HepG2 (cell line): ENCODE data around the gene PRR11. TPM values are rescaled to one million over a fixed set of nuclear protein-coding genes. Genes with fewer than 3 reads are reported as not detected.

ENCODE experiments used
- ATAC-seq: fragments of 200-7000 bp; cut with Tn5 transposase; 3 replicates; pipeline ENCODE4 v1.9.1; 2020; ENCODE audit warnings: mild to moderate bottlenecking, moderate library complexity
- BruUV-seq: library from RNA; stranded (reverse); fragments of 400-500 nt; replicated peaks from 2 replicates; lab custom pipeline; 2021; lab: Mats Ljungman, UMichigan
- CTCF ChIA-PET: fragments of 300-600 bp; formaldehyde crosslinking; extraction: SDS; loops from one replicate; lab custom pipeline; 2021; ENCODE audit warnings: low total read pairs, inconsistent platforms, low intra/inter-chr PET ratio; lab: Yijun Ruan, JAX
- POLR2A ChIA-PET: fragments of 350-600 bp; sonication (Branson Sonifier 250); formaldehyde crosslinking; loops from one replicate; lab custom pipeline; 2020; ENCODE audit warnings: antibody characterized with exemption, inconsistent platforms; lab: Yijun Ruan, JAX
- DNase-seq: peaks from one replicate; pipeline ENCODE4 v3.0.0-alpha.2; 2015; ENCODE audit warnings: low spot score
- FAIRE-seq: peaks from 3 replicates; lab custom pipeline; 2011; peaks lifted over from hg19 to GRCh38; lab: Jason Lieb, UNC
- H2AFZ ChIP-seq: one replicate; pipeline ENCODE4 v1.6.1; 2011; ENCODE audit warnings: low read length, inconsistent platforms
- H3K27ac ChIP-seq: fragments of 300-600 bp; 3 replicates; pipeline ENCODE4 v1.8.0; 2011; ENCODE audit warnings: mixed run types, mild to moderate bottlenecking, mixed read lengths, low read length, inconsistent platforms; ENCODE audit not compliant: insufficient read depth; ENCODE audit errors: extremely low read length
- H3K27me3 ChIP-seq, 2 experiments: fragments of 200-600 bp in 1 of 2; 2 replicates in 1 of 2; 3 replicates in 1 of 2; pipeline versions ENCODE4 v1.6.0 to v1.8.0; 2011; ENCODE audit warnings: low read length in 2 of 2, mild to moderate bottlenecking in 2 of 2, moderate library complexity in 2 of 2, inconsistent platforms in 1 of 2; ENCODE audit not compliant: insufficient read depth in 2 of 2, control insufficient read depth in 1 of 2
- H3K36me3 ChIP-seq, 2 experiments: fragments of 200-600 bp in 1 of 2; replicated peaks in 1 of 2; 2 replicates in 1 of 2; 3 replicates in 1 of 2; pipeline versions ENCODE4 v1.5.1 to v1.8.0; 2011; ENCODE audit warnings: low read length in 2 of 2, inconsistent platforms in 1 of 2; ENCODE audit not compliant: insufficient read depth in 2 of 2, control insufficient read depth in 1 of 2
- H3K4me1 ChIP-seq: 2 replicates; pipeline ENCODE4 v1.5.1; 2012; ENCODE audit warnings: low read length, inconsistent platforms; ENCODE audit not compliant: insufficient read depth
- H3K4me2 ChIP-seq: 2 replicates; pipeline ENCODE4 v1.6.0; 2011; ENCODE audit warnings: low read depth, low read length, inconsistent platforms
- H3K4me3 ChIP-seq, 3 experiments: fragments of 200-600 bp in 1 of 3; sonication (generic), shearing (Covaris generic) in 1 of 3; replicated peaks in 1 of 3; 2 replicates each; pipeline ENCODE4 v1.5.1; 2011 to 2016; ENCODE audit warnings: low read length in 3 of 3, inconsistent platforms in 2 of 3, low read depth in 2 of 3, mild to moderate bottlenecking in 2 of 3, control low read depth in 1 of 3, mixed read lengths in 1 of 3; ENCODE audit not compliant: insufficient read depth in 1 of 3
- H3K79me2 ChIP-seq: one replicate; pipeline ENCODE4 v1.6.1; 2011; ENCODE audit warnings: low read length, inconsistent platforms; ENCODE audit not compliant: insufficient read depth
- H3K9ac ChIP-seq: 2 replicates; pipeline ENCODE4 v1.6.0; 2011; ENCODE audit warnings: mild to moderate bottlenecking, low read depth, low read length, inconsistent platforms; ENCODE audit not compliant: insufficient read depth
- H3K9me3 ChIP-seq: 2 replicates; pipeline ENCODE4 v1.5.1; 2012; ENCODE audit warnings: mild to moderate bottlenecking, low read length
- H4K20me1 ChIP-seq: 2 replicates; pipeline ENCODE4 v1.6.0; 2011; ENCODE audit warnings: inconsistent platforms, mild to moderate bottlenecking, low read length, moderate library complexity; ENCODE audit not compliant: insufficient read depth
- HHEX ChIP-seq: IDR thresholded peaks from 2 replicates; pipeline ENCODE4 v1.6.1; 2016; ENCODE audit warnings: control low read depth
- JUNB ChIP-seq: sonication (generic); formaldehyde crosslinking; IDR thresholded peaks from 2 replicates; pipeline ENCODE4 v1.8.0; 2022; ENCODE audit warnings: missing genetic modification reagents, mild to moderate bottlenecking, borderline replicate concordance
- MTF2 ChIP-seq: sonication (generic); formaldehyde crosslinking; IDR thresholded peaks from 2 replicates; pipeline ENCODE4 v1.5.0; 2020; ENCODE audit warnings: missing genetic modification reagents, borderline replicate concordance
- NFE2L2 ChIP-seq: fragments of 150-350 bp; IDR thresholded peaks from 2 replicates; pipeline ENCODE4 v1.6.1; 2014; ENCODE audit warnings: low read length
- NFIB ChIP-seq: sonication (generic); formaldehyde crosslinking; IDR thresholded peaks from 2 replicates; pipeline ENCODE4 v1.9.0; 2021; ENCODE audit warnings: missing genetic modification reagents, mild to moderate bottlenecking, borderline replicate concordance
- SKIL ChIP-seq: sonication (generic); formaldehyde crosslinking; IDR thresholded peaks from 2 replicates; pipeline ENCODE4 v1.8.0; 2022; ENCODE audit warnings: missing genetic modification reagents, mild to moderate bottlenecking, moderate library complexity, borderline replicate concordance
- ZNF230 ChIP-seq: sonication (generic); formaldehyde crosslinking; IDR thresholded peaks from 2 replicates; pipeline ENCODE4 v1.4.0; 2020; ENCODE audit warnings: mild to moderate bottlenecking, missing genetic modification reagents
- WGBS: methylation state at CpG from one replicate; pipeline ENCODE4 v1.1.6; 2017; ENCODE audit warnings: low lambda C conversion rate; 5-methylcytosine and 5-hydroxymethylcytosine counted together
- in situ Hi-C: cut with HindIII; loops from 2 replicates; pipeline ENCODE4 v1.10.0; 2017; ENCODE audit warnings: low pct_unique_long_range_greater_than_20kb; ENCODE audit not compliant: extremely low pct_ligation_motif_present
- intact Hi-C: fragments of 100-400 bp; cut with micrococcal nuclease; formaldehyde crosslinking; loops from one replicate; pipeline ENCODE4 v1.10.0; 2022; ENCODE audit not compliant: unreplicated experiment
- polyA plus RNA-seq, 8 experiments: library from polyadenylated mRNA; depleted of rRNA in 3 of 8; stranded (reverse) in 7 of 8; unstranded in 1 of 8; fragments of >200 nt; fragmentation: Illumina TruSeq in 4 of 8; extraction: Trizol in 4 of 8; gene quantifications; 2 replicates each; pipeline versions ENCODE4 v1.2.1 to v1.2.3, GENCODE V29; 2011 to 2016; ENCODE audit warnings: low read depth in 4 of 8, missing spikeins in 1 of 8, mixed read lengths in 1 of 8; ENCODE audit not compliant: insufficient read depth in 1 of 8
- total RNA-seq, 5 experiments: library from RNA; depleted of rRNA; stranded (reverse); fragments of >200 nt; fragmentation: Illumina TruSeq; extraction: Trizol; gene quantifications; 2 replicates each; pipeline ENCODE4 v1.2.3, GENCODE V29; 2016; ENCODE audit warnings: low read depth in 1 of 5
- TF ChIP-seq, protein P1 (sequence below): sonication (generic); formaldehyde crosslinking; IDR thresholded peaks from 2 replicates; pipeline ENCODE4 v1.4.0; 2020; ENCODE audit warnings: missing genetic modification reagents
- TF ChIP-seq, protein P2 (sequence below): sonication (generic); formaldehyde crosslinking; IDR thresholded peaks from 2 replicates; pipeline ENCODE4 v1.4.0; 2020; ENCODE audit warnings: missing genetic modification reagents

PRR11 gene
- total and polyA plus RNA-seq, 2 of the 13 experiments (the other 11 are each of a cell fraction or from before 2014, with no cell fraction given): 35.7 to 39.2 TPM

DNA sequence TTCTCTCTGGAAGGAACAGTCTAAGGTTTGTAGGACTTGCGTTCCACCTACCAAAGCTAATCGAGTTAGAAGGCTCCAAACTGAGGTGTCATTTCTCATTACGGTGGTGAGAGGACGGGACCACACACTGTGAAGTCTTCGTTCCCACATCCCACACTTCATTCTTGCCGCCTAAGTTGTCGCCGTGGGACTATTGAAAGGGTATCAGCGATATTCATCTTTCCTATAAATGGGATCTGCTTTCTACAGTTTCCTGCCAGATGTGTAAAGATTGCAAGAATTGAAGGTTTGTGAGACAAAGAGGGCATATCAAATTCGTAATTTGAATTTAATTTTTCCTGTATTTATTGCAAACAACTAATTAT is 48.3 kb upstream of the PRR11 start:
- no peak for DNase-seq
- no peaks in the 10 kb centered on the region for H3K9me3 ChIP-seq
- no peaks in the 10 kb centered on the region; a peak in 1 of 5 replicates for H3K27me3 ChIP-seq
- peak overlapping the region; percentile 100 for H3K4me2 ChIP-seq
- peak overlapping the region; percentile 70 for H3K27ac ChIP-seq
- intact Hi-C loops: no loop called here
- ChIA-PET POLR2A (interaction anchor here (0.7 to 1.3 kb wide), 9 partner anchors 12 to 589 kb away, joined by 3 to 21 read pairs (median 3); partner anchors contain the start of genes PRR11 and SKA2), CTCF (no interaction called here)
- TSS peak; percentile 90 for BruUV-seq
- H4K20me1 ChIP-seq: no peaks in the 10 kb centered on the region
- H3K36me3 ChIP-seq: peaks cover 0 to 7% of the 10 kb centered on the region in 2 experiments; a peak in 2 of 5 replicates
- ATAC-seq: no peak
- no peak for FAIRE-seq
- H2AFZ ChIP-seq: peak overlapping the region; percentile 91
- H3K79me2 ChIP-seq: peaks cover 35% of the 10 kb centered on the region
- H3K4me1 ChIP-seq: peaks cover 36% of the 10 kb centered on the region
- in situ Hi-C loops: loop anchor here (5.0 kb wide), 1 partner anchor 40 kb away; no protein-coding TSS in a partner anchor
- H3K9ac ChIP-seq: peak overlapping the region; percentile 84
- H3K4me3 ChIP-seq: peak overlapping the region; percentile 66 to 90 (median 76)
- WGBS: under 1% methylated on average over 10 of the region's 10 CpGs
- no peak for TF ChIP-seq SKIL (CRISPR knock-in tag)
- TF ChIP-seq NFIB (CRISPR knock-in tag): no peak
- no peak for TF ChIP-seq ZNF230 (CRISPR knock-in tag)
- TF ChIP-seq NFE2L2: no peak
- TF ChIP-seq, protein P1, sequence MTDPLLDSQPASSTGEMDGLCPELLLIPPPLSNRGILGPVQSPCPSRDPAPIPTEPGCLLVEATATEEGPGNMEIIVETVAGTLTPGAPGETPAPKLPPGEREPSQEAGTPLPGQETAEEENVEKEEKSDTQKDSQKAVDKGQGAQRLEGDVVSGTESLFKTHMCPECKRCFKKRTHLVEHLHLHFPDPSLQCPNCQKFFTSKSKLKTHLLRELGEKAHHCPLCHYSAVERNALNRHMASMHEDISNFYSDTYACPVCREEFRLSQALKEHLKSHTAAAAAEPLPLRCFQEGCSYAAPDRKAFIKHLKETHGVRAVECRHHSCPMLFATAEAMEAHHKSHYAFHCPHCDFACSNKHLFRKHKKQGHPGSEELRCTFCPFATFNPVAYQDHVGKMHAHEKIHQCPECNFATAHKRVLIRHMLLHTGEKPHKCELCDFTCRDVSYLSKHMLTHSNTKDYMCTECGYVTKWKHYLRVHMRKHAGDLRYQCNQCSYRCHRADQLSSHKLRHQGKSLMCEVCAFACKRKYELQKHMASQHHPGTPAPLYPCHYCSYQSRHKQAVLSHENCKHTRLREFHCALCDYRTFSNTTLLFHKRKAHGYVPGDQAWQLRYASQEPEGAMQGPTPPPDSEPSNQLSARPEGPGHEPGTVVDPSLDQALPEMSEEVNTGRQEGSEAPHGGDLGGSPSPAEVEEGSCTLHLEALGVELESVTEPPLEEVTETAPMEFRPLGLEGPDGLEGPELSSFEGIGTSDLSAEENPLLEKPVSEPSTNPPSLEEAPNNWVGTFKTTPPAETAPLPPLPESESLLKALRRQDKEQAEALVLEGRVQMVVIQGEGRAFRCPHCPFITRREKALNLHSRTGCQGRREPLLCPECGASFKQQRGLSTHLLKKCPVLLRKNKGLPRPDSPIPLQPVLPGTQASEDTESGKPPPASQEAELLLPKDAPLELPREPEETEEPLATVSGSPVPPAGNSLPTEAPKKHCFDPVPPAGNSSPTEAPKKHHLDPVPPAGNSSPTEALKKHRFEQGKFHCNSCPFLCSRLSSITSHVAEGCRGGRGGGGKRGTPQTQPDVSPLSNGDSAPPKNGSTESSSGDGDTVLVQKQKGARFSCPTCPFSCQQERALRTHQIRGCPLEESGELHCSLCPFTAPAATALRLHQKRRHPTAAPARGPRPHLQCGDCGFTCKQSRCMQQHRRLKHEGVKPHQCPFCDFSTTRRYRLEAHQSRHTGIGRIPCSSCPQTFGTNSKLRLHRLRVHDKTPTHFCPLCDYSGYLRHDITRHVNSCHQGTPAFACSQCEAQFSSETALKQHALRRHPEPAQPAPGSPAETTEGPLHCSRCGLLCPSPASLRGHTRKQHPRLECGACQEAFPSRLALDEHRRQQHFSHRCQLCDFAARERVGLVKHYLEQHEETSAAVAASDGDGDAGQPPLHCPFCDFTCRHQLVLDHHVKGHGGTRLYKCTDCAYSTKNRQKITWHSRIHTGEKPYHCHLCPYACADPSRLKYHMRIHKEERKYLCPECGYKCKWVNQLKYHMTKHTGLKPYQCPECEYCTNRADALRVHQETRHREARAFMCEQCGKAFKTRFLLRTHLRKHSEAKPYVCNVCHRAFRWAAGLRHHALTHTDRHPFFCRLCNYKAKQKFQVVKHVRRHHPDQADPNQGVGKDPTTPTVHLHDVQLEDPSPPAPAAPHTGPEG (CRISPR knock-in tag): no peak
- TF ChIP-seq JUNB (CRISPR knock-in tag): no peak
- no peak for TF ChIP-seq HHEX (CRISPR knock-in tag)
- TF ChIP-seq, protein P2, sequence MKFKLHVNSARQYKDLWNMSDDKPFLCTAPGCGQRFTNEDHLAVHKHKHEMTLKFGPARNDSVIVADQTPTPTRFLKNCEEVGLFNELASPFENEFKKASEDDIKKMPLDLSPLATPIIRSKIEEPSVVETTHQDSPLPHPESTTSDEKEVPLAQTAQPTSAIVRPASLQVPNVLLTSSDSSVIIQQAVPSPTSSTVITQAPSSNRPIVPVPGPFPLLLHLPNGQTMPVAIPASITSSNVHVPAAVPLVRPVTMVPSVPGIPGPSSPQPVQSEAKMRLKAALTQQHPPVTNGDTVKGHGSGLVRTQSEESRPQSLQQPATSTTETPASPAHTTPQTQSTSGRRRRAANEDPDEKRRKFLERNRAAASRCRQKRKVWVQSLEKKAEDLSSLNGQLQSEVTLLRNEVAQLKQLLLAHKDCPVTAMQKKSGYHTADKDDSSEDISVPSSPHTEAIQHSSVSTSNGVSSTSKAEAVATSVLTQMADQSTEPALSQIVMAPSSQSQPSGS (CRISPR knock-in tag): no peak; the same call in 1 of the 2 replicates
- TF ChIP-seq MTF2 (CRISPR knock-in tag): no peak
